ENCODE data around the gene GKN1.

Gene GKN1

DNA sequence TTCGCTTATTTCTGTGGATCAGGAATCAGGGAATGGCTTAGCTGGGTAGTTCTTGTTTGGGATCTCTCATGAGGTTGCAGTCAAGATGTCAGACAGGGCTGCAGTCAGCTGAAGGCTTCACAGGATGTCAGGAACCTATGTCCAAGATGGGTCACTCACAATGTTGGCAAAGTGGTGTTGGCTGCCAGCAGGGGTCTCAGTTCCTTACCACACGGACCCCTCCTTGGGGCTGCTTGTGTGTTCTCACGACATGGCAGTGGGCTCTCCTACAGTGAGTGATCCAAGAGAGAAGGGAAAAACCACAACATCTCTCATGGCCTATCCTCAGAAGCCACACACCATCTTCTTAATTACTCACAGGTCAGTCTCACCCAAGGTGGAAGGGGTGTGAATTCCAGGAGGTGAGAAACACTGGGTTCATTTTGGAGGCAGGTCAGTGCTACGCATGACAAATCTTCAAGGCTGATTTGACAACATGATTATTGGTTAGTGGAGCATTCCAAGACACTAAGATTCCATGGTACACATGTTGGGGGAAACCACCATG, 37.2 kb downstream of the GKN1 start:
- TF ChIP-seq TAF1 (IDR thresholded peaks at IDR 0.05; ENCODE audit: borderline replicate concordance, low read depth, low read length), result no peak
- TF ChIP-seq POLR2AphosphoS5 (IDR thresholded peaks at IDR 0.05; ENCODE audit: low read depth, low read length), result no peak
- TF ChIP-seq POLR2A (IDR thresholded peaks at IDR 0.05; ENCODE audit: low read depth, low read length), result no peak
- FAIRE-seq, result no peak
- DNase-seq (ENCODE audit: insufficient read length), result no peak

- TF ChIP-seq POLR2A (IDR thresholded peaks at IDR 0.05; ENCODE audit: low read depth, low read length) (no peak), TAF1 (IDR thresholded peaks at IDR 0.05; ENCODE audit: borderline replicate concordance, low read depth, low read length) (no peak), POLR2AphosphoS5 (IDR thresholded peaks at IDR 0.05; ENCODE audit: low read depth, low read length) (no peak)
- DNase-seq (ENCODE audit: insufficient read length), result peak; percentile 33
- no peak for FAIRE-seq
Observed at GRCh38 chr2:69012310-69013141, 38.1 kb downstream of the GKN1 start.

DNA sequence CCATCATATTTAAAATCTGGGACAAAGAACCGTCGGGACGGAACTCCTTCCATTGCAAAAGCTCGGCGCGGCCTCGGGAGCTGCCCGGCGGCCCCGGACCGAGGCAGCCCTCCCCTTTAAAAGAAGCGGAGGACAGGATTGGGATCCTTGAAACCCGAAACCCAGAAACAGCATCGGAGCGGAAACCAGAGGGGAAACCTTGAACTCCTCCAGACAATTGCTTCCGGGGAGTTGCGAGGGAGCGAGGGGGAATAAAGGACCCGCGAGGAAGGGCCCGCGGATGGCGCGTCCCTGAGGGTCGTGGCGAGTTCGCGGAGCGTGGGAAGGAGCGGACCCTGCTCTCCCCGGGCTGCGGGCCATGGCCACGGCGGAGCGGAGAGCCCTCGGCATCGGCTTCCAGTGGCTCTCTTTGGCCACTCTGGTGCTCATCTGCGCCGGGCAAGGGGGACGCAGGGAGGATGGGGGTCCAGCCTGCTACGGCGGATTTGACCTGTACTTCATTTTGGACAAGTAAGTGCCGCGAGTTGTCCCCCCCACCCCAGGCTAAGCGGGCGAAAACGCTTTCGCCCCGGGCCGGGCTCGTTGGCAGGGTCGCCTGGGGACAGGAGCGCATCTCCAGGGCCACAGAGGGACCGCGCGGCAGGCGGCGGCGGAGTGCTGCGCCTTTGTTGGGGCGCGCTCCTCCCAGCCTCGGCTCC, 38.9 kb downstream of the GKN1 start, which contains the start of gene ANTXR1:
TSS of gene ANTXR1 (plus strand) at position 38 of the 698 bp plus-strand sequence. CDS start at position 359, 321 bp downstream.
- FAIRE-seq (no peak), DNase-seq (ENCODE audit: insufficient read length) (no peak)
- TF ChIP-seq TAF1 (IDR thresholded peaks at IDR 0.05; ENCODE audit: borderline replicate concordance, low read depth, low read length), result no peak
- TF ChIP-seq POLR2A (IDR thresholded peaks at IDR 0.05; ENCODE audit: low read depth, low read length), result no peak
- no peak for TF ChIP-seq POLR2AphosphoS5 (IDR thresholded peaks at IDR 0.05; ENCODE audit: low read depth, low read length)

- TF ChIP-seq POLR2A (IDR thresholded peaks at IDR 0.05; ENCODE audit: low read depth, low read length) (no peak), POLR2AphosphoS5 (IDR thresholded peaks at IDR 0.05; ENCODE audit: low read depth, low read length) (no peak), TAF1 (IDR thresholded peaks at IDR 0.05; ENCODE audit: borderline replicate concordance, low read depth, low read length) (no peak)
- DNase-seq (ENCODE audit: insufficient read length) (no peak), FAIRE-seq (no peak)
Observed at GRCh38 chr2:69013840-69014821, 39.7 kb downstream of the GKN1 start.

GRCh38 chr2:69017080-69017479, 42.6 kb downstream of the GKN1 start:
- DNase-seq (ENCODE audit: insufficient read length) (no peak), FAIRE-seq (no peak)
- TF ChIP-seq POLR2A (IDR thresholded peaks at IDR 0.05; ENCODE audit: low read depth, low read length) (no peak), POLR2AphosphoS5 (IDR thresholded peaks at IDR 0.05; ENCODE audit: low read depth, low read length) (no peak), TAF1 (IDR thresholded peaks at IDR 0.05; ENCODE audit: borderline replicate concordance, low read depth, low read length) (no peak)

- no peak for TF ChIP-seq TAF1 (IDR thresholded peaks at IDR 0.05; ENCODE audit: borderline replicate concordance, low read depth, low read length)
- TF ChIP-seq POLR2AphosphoS5 (IDR thresholded peaks at IDR 0.05; ENCODE audit: low read depth, low read length), result no peak
- TF ChIP-seq POLR2A (IDR thresholded peaks at IDR 0.05; ENCODE audit: low read depth, low read length), result no peak
- FAIRE-seq, result no peak
- no peak for DNase-seq (ENCODE audit: insufficient read length)
Observed at GRCh38 chr2:69017835-69018234, 43.4 kb downstream of the GKN1 start.

GRCh38 chr2:69018678-69019095, 44.3 kb downstream of the GKN1 start:
- FAIRE-seq, result no peak
- TF ChIP-seq TAF1 (IDR thresholded peaks at IDR 0.05; ENCODE audit: borderline replicate concordance, low read depth, low read length), result no peak
- no peak for TF ChIP-seq POLR2A (IDR thresholded peaks at IDR 0.05; ENCODE audit: low read depth, low read length)
- TF ChIP-seq POLR2AphosphoS5 (IDR thresholded peaks at IDR 0.05; ENCODE audit: low read depth, low read length), result no peak
- no peak for DNase-seq (ENCODE audit: insufficient read length)

DNA sequence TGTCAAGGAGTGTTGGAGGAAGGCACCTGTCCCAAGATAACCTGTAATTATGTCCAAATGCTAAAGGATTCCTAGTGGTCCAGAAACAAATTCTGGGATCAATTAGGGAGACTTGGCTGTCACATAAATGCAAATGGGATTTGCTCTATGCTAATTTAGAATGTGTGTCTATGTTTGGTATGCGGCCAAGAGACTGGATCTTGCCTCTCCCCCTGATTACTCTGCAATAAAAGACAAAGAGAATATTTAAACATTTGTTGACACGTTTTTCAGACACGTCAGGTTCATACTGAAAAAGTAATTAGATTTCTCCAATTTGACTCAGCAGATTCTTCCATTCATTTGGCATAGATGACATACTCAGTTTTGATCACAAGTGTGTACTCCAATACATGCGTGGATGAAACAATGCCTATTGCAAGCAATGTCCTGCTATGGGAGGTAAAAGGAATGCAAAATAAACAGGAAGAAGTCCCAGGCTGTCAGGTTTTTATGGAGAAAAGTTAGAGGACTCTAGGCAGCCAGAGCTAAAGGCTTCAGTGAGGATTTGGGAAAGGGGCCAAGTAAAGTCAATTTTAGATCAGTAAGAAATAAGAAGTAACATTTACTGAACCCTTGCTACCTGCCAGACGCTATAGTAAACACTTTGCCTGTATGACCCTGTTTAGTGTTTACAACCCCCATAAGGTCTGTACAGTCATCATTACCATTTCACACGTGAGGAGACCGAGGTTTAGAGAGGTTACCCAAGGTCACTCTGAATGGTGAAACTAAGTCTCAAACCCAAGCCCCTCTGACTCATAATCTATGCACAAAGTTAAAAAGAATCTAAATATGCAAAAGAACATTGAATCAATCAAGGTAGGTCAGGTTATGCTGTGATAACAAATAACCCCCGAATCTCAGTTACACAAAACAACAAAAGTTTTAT, 46.3 kb downstream of the GKN1 start:
- DNase-seq (ENCODE audit: insufficient read length) (no peak), FAIRE-seq (no peak)
- TF ChIP-seq POLR2A (IDR thresholded peaks at IDR 0.05; ENCODE audit: low read depth, low read length) (no peak), TAF1 (IDR thresholded peaks at IDR 0.05; ENCODE audit: borderline replicate concordance, low read depth, low read length) (no peak), POLR2AphosphoS5 (IDR thresholded peaks at IDR 0.05; ENCODE audit: low read depth, low read length) (no peak)

DNA sequence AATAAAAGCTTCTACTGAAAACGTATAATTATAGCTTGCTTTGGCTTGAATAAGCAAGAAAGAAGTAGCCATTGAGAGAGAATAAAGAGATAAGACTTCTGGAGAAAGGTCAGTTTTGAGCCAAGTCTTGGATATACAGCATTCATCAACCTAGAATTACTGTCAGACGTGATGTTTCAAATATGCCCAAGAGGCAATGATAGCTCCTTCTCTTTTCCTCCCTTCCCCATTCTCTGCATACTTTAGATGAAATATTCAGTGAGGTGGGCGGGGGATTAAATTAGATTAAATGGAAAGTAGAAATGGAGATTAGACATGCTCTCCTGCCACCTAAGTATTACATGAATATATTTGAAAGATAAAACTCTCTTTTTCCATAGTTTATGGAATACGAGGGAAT, 47.3 kb downstream of the GKN1 start:
- TF ChIP-seq POLR2AphosphoS5 (IDR thresholded peaks at IDR 0.05; ENCODE audit: low read depth, low read length) (no peak), POLR2A (IDR thresholded peaks at IDR 0.05; ENCODE audit: low read depth, low read length) (no peak), TAF1 (IDR thresholded peaks at IDR 0.05; ENCODE audit: borderline replicate concordance, low read depth, low read length) (no peak)
- FAIRE-seq (no peak), DNase-seq (ENCODE audit: insufficient read length) (no peak)

GRCh38 chr2:69022548-69022947, 48.1 kb downstream of the GKN1 start:
- DNase-seq (ENCODE audit: insufficient read length) (no peak), FAIRE-seq (no peak)
- no peak for TF ChIP-seq POLR2A (IDR thresholded peaks at IDR 0.05; ENCODE audit: low read depth, low read length)
